ENCODE data around the gene RNF144A. TPM values are rescaled to one million over a fixed set of nuclear protein-coding genes. Genes with fewer than 3 reads are reported as not detected.

Gene RNF144A
- total RNA-seq, 4 donors from 2014 or later = 9.1 to 16.5 (median 13.9) TPM

DNA sequence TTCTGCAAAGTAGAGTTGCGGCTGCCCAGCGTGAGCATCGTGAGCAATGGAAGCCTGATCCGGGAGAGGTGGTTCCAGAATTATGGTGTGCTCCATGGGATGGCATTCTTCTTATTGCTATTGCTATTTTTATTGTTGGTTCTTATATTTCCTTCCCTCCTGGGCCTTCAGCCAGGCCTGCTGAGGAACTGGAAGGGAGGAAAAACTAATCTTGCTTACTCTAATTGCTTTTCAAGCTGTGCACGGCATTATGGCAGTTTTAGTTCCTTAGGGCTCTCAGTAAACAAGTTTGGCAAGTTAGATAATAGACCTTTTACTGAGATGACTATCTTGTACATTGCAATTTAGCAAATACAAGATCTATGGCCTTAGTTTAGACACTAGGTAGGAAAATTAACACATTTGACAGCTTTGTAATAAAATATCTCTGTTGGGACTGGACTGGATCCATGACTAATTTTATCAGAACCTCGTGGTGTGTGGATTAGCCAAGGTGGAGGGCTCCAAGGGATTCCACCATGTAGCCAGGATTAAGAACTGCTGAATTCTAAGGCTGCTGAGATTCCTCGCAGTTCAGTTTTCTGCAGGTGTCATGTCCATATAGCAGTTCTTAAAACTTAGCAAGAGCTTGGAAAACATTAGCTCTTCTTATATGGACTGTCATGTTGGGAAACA is 33.6 kb upstream of the RNF144A start:
- Histone ChIP-seq H3K9me3 (no peaks in the 10 kb centered on the region), H3K36me3 (no peaks in the 10 kb centered on the region), H3K4me1 (no peaks in the 10 kb centered on the region), H3K4me3 (no peak overlapping the region), H3K27ac (no peak overlapping the region), H3K27me3 (no peaks in the 10 kb centered on the region)
- TF ChIP-seq, protein P1, sequence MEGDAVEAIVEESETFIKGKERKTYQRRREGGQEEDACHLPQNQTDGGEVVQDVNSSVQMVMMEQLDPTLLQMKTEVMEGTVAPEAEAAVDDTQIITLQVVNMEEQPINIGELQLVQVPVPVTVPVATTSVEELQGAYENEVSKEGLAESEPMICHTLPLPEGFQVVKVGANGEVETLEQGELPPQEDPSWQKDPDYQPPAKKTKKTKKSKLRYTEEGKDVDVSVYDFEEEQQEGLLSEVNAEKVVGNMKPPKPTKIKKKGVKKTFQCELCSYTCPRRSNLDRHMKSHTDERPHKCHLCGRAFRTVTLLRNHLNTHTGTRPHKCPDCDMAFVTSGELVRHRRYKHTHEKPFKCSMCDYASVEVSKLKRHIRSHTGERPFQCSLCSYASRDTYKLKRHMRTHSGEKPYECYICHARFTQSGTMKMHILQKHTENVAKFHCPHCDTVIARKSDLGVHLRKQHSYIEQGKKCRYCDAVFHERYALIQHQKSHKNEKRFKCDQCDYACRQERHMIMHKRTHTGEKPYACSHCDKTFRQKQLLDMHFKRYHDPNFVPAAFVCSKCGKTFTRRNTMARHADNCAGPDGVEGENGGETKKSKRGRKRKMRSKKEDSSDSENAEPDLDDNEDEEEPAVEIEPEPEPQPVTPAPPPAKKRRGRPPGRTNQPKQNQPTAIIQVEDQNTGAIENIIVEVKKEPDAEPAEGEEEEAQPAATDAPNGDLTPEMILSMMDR (IDR thresholded peaks at IDR 0.05) = no peak
- TF ChIP-seq POLR2A (IDR thresholded peaks at IDR 0.05) = no peak
- no peak for DNase-seq

DNA sequence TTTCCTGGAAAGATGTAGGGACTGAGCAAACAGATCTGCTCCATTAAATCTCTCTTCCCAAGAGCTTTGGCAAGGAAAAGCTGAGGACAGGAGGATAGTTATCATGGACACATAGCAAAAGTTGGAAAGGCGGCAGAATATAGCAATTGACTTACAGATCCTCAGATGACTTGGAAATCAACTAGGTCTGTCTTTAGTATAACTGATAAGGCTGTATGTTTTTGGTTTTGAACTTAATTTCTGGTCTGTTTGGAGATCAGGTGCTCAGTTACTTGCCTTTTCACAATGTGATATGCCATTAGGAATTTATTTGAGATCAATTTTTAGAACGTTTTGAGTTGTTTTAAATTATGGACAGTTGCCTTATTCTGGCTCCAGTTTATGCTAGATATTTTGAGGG is 31.7 kb upstream of the RNF144A start:
- Histone ChIP-seq H3K4me1 (no peaks in the 10 kb centered on the region), H3K36me3 (no peaks in the 10 kb centered on the region), H3K27me3 (no peaks in the 10 kb centered on the region), H3K9me3 (no peaks in the 10 kb centered on the region), H3K4me3 (no peak overlapping the region), H3K27ac (no peak overlapping the region)
- TF ChIP-seq POLR2A (IDR thresholded peaks at IDR 0.05) = no peak
- TF ChIP-seq, protein P1 (IDR thresholded peaks at IDR 0.05) = no peak
- no peak for DNase-seq

DNA sequence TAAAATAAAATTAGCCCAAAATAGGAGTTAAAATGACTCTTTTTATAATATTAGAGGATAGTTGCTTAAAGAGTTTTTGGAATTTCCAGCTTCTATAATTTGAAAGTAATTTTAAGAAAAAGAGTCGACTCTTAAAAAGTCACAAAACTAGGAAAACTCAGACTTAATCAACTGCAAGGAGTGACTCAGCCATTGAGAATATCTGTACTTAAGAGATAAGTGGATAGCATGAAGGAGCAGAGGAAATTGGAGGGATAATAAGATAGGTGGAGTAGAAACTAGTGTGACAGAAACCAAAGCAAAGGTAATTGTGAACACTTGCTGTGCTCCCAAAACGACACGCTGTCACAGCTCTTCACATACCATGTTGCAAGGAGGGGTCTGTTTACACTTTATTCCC is 31.2 kb upstream of the RNF144A start:
- Histone ChIP-seq H3K4me3 (no peak overlapping the region), H3K4me1 (no peaks in the 10 kb centered on the region), H3K9me3 (no peaks in the 10 kb centered on the region), H3K27ac (no peak overlapping the region), H3K27me3 (no peaks in the 10 kb centered on the region), H3K36me3 (no peaks in the 10 kb centered on the region)
- TF ChIP-seq POLR2A (IDR thresholded peaks at IDR 0.05) = no peak
- TF ChIP-seq, protein P1 (IDR thresholded peaks at IDR 0.05) = no peak
- no peak for DNase-seq

DNA sequence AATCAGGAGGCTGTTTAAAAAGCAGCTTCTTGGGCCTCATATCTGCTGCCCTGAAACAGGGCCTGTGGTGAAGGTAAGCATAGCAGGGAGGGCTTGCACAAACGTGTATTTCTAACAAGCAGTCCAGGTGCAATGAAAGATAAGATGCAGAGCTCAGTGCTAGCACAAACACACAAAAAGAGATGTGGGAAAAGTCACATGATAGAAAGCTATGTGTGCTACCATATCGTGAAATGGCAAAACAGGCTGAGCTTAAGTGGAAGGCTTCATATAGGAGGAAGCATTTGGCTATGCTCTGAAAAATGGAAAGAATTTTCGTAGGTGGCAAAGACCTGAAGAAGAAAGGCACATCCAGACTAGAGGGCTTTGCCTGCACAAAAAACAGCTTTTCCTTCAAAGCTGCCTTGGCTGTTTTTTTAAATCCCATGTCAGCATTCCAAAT is 29.4 kb upstream of the RNF144A start:
- no peaks in the 10 kb centered on the region for H3K27me3 ChIP-seq
- H3K27ac ChIP-seq = no peak overlapping the region
- no peak for TF ChIP-seq POLR2A (IDR thresholded peaks at IDR 0.05)
- TF ChIP-seq, protein P1 (IDR thresholded peaks at IDR 0.05) = no peak
- DNase-seq = no peak
- no peak overlapping the region for H3K4me3 ChIP-seq
- H3K4me1 ChIP-seq = no peaks in the 10 kb centered on the region
- H3K9me3 ChIP-seq = no peaks in the 10 kb centered on the region
- H3K36me3 ChIP-seq = no peaks in the 10 kb centered on the region

DNA sequence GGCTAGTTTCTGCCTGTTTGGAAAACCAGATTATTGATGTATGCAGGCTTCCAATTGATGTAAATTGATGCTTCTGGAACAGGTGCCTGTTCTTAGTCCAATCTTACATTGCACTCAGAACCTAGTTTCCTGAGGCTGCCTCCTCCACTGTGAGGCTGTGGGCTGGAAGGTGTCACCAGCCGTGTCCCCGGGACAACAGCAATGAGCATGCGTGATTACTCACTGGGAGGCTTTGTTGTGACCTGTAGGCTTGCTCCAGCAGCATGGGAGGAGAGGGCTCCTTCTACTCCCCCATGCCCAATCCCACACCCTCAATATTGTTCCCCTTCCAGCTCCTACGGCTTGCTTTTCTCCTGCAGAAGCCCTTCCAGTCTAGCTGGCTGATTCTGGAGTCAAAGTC is 28.5 kb upstream of the RNF144A start:
- Histone ChIP-seq H3K36me3 (no peaks in the 10 kb centered on the region), H3K9me3 (no peaks in the 10 kb centered on the region), H3K4me1 (no peaks in the 10 kb centered on the region), H3K27me3 (no peaks in the 10 kb centered on the region), H3K27ac (no peak overlapping the region), H3K4me3 (no peak overlapping the region)
- no peak for TF ChIP-seq POLR2A (IDR thresholded peaks at IDR 0.05)
- TF ChIP-seq, protein P1 (IDR thresholded peaks at IDR 0.05) = no peak
- no peak for DNase-seq

Data from Peyer's patch (tissue), 4 donors.